GM19239 (cell line): ENCODE data around the gene CNTLN.
"Not testable (repeated sequence)": the region's sequence is repeated elsewhere in the genome, so short reads cannot be mapped to it uniquely, and the experiment has no call there.

Experiments used
- DNase-seq: peaks from one replicate; pipeline ENCODE4 v3.0.0; 2011; ENCODE audit warnings: low spot score; ENCODE audit not compliant: insufficient read length
- FAIRE-seq: peaks from 2 replicates; lab custom pipeline; 2011; peaks lifted over from hg19 to GRCh38; lab: Jason Lieb, UNC

Gene CNTLN

DNA sequence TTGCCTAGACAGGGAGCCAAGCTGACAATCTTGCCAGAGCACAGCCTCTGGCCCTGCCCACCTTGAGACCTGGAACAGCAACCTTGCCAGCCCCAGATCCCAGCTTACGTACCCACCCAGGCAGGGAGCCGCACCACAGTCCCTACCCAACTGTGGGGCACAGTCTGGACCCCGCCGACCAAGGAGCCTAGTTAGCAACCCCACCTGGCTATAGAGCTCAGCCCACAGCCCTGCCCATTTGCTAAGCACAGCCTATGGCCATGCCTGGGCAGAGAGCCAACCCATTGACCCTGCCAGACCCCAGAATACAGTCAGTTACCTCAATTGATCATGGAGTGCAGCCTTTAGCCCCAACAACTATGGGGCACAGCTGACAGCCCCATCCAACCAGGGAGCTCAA is 346.1 kb downstream of the CNTLN start:
- no peak for FAIRE-seq
- no peak for DNase-seq

- FAIRE-seq (no peak), DNase-seq (no peak)
Observed at GRCh38 chr9:17481565-17481964, 346.7 kb downstream of the CNTLN start.

DNA sequence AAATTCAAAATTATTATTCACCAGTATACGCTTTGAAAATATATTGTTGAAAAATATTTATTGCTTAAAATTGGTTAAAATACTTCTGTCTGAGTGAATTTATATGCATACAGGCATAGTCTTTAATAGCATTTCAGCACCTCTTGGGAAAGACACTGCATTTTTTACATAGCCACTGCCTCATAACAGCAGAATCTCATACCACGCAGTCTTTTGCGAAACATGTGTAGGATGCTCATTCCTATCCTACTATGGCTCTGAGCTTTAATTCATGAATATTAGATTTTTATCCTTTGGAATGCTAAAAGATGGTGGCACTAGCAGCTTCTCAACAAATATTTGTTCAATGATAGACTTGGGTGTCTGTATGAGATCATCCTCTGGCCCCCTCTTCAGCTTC is 350.1 kb downstream of the CNTLN start:
- DNase-seq, result no peak
- no peak for FAIRE-seq

DNA sequence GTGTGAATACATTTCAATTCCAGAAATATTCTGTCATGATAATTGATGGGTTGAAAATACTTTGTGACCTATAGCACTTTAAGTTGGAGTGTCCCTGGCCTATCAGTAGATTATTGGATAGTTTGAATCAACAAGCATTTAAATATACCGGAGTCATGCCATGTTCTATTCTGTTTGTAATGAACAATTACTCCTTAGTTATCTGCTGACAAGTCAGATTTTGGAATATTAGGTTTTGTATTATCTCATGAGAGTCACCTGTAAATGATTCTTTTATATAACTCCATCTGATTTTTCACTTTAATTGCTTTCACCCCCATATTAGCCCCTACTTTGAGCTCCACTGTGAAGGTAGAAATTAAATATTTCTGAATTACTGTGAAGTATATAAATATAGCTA is 351.6 kb downstream of the CNTLN start:
- no peak for FAIRE-seq
- no peak for DNase-seq

GRCh38 chr9:17487467-17487866 is 352.6 kb downstream of the CNTLN start:
- FAIRE-seq, result no peak
- DNase-seq, result no peak

DNA sequence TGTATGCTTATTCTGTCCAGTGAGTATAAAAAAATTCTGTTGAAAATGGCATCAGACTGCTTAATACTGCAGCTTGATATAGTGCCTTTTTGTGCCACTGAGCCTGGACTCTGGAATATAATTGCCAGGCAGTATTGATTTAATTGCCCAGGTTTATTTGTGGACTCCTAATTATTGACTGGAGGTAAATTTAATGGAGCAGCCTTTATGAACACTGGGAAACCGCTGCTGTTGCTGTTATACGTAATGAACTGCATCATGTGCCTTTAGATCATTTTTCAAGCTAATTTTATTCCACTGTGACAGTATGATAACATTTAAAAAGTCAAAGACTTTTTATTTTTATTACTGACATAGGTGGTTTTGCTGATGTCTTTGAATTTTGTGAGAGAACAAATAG is 353.8 kb downstream of the CNTLN start:
- no peak for FAIRE-seq
- DNase-seq, result no peak

DNA sequence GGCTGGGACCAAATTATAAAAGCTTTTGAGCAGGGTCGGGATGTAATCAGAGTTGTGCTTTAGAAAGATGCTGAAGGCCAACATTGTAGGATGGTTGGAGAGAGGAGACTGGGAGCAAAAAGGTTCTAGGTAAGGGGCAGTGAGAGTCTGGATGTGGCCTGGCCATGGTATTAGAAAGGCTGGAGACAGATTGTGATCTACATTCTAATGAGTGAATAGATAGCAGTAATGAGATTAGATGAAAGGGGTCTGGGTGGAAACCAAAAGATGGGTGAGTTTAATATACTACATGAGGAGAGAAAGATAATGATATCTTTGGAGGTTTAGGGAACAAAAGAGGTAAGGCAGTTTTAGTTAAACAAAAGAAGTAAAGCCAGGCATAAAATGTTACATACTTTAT is 355.3 kb downstream of the CNTLN start:
- DNase-seq, result no peak
- no peak for FAIRE-seq

DNA sequence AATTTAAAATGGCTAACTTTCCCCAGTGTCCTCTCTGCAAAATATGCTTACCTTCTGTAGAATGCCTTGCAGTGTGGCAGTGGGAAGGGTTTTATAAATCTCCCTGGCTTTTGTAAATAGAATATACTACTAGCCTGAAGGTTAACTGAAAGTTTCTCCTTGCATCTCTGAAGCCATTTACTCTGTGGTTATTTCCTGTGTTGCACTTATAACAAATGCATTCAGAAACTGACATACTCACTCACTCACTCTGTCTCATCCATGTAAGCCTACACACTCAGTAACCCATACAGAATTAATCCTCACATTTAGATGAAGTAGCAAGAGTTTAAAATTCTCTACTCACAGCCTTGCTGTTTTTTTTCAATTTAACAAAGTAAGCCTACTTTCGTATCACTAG is 356.9 kb downstream of the CNTLN start:
- FAIRE-seq (no peak), DNase-seq (no peak)

GRCh38 chr9:17503196-17503595 is 368.4 kb downstream of the CNTLN start:
- no peak for FAIRE-seq
- DNase-seq, result no peak

DNA sequence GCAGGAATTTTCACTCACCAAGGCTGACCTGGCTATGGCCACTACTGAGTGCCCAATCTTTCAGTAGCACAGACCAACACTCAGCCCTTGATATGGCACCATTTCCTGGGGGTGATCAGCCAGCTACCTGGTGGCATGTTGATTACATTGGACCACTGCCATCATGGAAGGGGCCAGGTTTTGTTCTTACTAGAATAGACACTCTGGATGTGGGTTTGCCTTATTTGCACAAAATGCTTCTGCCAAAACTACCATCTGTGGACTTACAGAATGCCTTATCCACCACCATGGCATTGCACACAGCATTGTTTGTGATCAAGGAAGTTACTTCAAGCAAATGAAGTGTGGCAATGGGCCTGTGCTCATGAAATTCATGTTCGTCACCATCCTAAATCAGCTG is 374.3 kb downstream of the CNTLN start:
- no peak for FAIRE-seq
- DNase-seq, result no peak

DNA sequence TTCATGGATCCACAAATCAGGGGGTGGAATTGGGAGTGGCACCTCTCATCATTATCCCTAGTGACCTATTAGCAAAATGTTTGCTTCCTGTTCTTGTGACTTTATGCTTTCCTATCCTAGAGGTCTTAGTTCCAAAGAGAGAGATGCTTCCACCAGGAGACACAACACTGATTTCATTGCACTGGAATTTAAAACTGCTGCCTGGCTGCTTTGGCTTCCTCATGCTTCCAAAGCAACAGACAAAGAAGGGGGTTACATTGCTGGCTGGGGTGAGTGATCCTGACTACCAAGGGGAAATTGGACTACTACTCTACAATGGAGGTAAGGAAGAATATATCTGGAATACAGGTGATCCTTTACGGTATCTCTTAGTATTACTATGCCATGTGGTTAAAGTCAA is 374.9 kb downstream of the CNTLN start:
- DNase-seq (no peak), FAIRE-seq (no peak)

DNA sequence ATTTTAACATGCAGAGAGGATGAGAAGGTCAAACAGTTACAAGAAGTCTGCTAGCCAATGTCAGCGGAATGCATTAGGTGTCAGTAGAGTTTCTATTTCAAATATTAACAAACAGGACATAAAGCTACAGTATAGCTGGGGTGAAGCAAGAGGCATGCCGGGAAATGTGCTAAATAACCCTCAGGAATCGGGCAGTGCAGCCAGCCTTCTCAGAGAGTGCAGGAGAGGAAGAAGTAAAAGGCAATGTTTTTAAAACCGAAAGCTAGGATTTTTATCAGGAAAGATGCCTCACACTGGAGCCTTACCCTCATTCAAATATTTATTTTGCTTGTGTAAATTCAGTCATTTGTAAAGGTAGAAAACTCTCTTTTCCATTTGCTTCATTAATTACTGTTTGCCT is 384.9 kb downstream of the CNTLN start:
- no peak for FAIRE-seq
- no peak for DNase-seq

DNA sequence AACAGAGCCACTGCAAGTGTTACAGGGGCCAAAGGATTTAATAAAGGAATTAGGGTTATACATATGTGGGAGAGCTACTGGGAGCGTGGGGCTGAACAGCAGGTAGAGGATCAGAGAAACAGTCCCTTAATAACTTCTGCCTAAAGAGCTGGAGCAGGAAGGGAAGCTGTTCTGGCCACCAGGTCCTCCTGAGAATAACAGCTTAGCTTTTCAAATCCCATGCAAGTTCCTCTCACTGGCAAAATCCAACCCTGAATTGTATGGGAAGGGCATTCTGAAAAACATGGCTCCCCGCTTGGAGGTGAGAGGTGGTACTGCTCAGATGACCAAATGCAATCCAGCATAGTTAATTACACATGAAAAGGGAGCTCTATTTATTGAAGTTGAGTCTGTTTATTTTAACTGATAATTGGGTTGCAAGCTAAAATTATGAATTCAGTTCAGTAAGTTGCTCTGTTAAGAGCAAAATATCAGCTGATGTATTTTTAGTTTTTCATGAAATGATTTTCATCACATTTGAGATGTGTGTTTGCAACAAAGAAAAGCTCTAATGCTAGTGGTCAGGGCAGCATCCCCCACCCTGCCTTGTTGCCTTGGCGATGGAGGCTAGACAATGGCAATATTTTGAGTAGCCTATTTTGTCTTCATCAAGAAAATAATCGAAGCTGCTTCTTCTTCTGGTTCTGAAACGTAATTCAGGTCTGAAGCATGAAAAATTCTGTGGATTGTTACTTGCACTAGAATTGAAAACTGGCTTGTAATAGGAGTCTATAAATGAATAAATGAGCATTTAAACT is 385.6 kb downstream of the CNTLN start:
- DNase-seq (no peak), FAIRE-seq (no peak)

GRCh38 chr9:17521100-17521855 is 386.4 kb downstream of the CNTLN start:
- FAIRE-seq (no peak), DNase-seq (no peak)

DNA sequence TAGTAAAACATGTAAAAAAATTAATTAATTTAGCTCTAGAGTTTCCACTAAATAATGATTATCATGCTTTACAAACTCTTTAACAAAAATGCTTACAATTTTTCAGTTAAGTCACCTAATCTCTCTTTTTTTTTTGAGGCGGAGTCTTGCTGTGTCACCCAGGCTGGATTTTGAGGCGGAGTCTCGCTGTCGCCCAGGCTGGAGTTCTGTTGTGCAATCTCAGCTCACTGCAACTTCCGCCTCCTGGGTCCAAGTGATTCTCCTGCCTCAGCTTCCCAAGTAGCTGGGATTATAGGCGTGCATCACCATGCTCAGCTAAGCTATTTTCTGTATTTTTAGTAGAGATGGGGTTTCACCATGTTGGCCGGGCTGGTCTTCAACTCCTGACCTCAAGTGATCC is 391.9 kb downstream of the CNTLN start:
- DNase-seq, FAIRE-seq: not testable (repeated sequence)

GRCh38 chr9:17528859-17529258 is 394.0 kb downstream of the CNTLN start:
- FAIRE-seq (no peak), DNase-seq (no peak)

GRCh38 chr9:17531642-17532254 is 396.9 kb downstream of the CNTLN start:
- FAIRE-seq (no peak), DNase-seq (peak; percentile 12)

GRCh38 chr9:17532461-17532860 is 397.6 kb downstream of the CNTLN start:
- no peak for DNase-seq

GRCh38 chr9:17535176-17535575 is 400.3 kb downstream of the CNTLN start:
- FAIRE-seq, result no peak

More at GRCh38 chr9:17532461-17532860, 397.6 kb downstream of the CNTLN start:
- no peak for FAIRE-seq

DNA sequence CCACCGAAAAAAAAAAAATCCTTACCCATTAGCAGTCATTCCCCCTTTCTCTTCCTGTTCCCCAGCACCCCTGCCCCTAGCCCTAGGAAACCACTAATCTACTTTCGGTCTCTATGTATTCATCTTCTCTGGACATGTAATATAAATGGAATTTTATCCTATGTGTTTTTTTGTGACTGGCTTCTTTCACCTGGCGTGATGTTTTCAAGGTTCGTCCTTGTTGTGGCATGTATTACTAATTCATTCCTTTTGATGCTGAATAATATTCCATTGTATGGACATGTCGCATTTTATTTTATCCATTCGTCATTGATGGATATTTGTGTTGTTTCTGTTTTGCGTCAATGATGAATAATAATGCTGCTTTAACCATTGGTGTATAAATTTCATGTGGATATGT is 401.2 kb downstream of the CNTLN start:
- no peak for DNase-seq
- FAIRE-seq, result no peak

More at GRCh38 chr9:17535176-17535575, 400.3 kb downstream of the CNTLN start:
- DNase-seq, result no peak

DNA sequence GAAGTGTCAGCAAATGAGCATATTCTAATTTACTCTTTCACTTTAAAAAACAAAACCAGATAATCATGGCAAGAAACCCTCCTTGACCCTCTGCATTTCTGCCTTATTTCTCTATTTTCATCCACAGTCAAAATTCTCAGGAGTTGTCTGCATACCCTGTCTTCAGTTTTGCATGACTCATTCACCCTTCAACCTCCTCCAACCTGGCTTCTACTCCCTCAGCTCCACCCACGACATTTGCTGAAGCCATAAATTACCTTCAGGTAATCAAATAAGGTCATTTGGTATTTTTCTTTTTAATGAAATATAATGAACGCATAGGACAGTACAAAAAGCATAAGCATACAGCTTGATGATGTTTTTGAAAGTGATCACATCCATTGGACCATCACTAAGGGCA is 416.2 kb downstream of the CNTLN start:
- FAIRE-seq, result no peak
- no peak for DNase-seq
